Activated B cell treated with CpG ODN at 0.5 μM for 24 hours (primary cell): Measurements from ENCODE around the gene IMP3. TPM values are rescaled to one million over a fixed set of nuclear protein-coding genes. Genes with fewer than 3 reads are reported as not detected.

ENCODE experiments used
- ATAC-seq: fragments of 200-7000 bp; cut with Tn5 transposase; one replicate; pipeline ENCODE4 v1.10.0; 2021; ENCODE audit warnings: low read depth, mild to moderate bottlenecking, moderate library complexity
- CTCF ChIA-PET: fragments of 350-600 bp; sonication (Branson Sonifier 250); formaldehyde crosslinking; loops from one replicate; lab custom pipeline; 2021; ENCODE audit warnings: antibody characterized with exemption; lab: Charles Lee
- POLR2A ChIA-PET: fragments of 350-600 bp; sonication (Branson Sonifier 250); formaldehyde crosslinking; loops from one replicate; lab custom pipeline; 2021; ENCODE audit warnings: antibody characterized with exemption; lab: Charles Lee
- DNase-seq: peaks from one replicate; pipeline ENCODE4 v3.0.0; 2022
- H3K27ac Mint-ChIP-seq: one replicate; pipeline ENCODE4 v1.8.0; 2020; ENCODE audit warnings: mixed read lengths
- H3K27me3 Mint-ChIP-seq: one replicate; pipeline ENCODE4 v1.8.0; 2021; ENCODE audit warnings: mixed read lengths
- H3K36me3 Mint-ChIP-seq: one replicate; pipeline ENCODE4 v1.8.0; 2021; ENCODE audit warnings: low read depth, mixed read lengths
- H3K4me1 Mint-ChIP-seq: one replicate; pipeline ENCODE4 v1.8.0; 2021; ENCODE audit warnings: mixed read lengths
- H3K4me3 Mint-ChIP-seq: one replicate; pipeline ENCODE4 v1.8.0; 2020; ENCODE audit warnings: mild to moderate bottlenecking, mixed read lengths
- H3K9me3 Mint-ChIP-seq: one replicate; pipeline ENCODE4 v1.8.0; 2020; ENCODE audit warnings: mixed read lengths
- intact Hi-C: fragments of 100-400 bp; cut with micrococcal nuclease; formaldehyde crosslinking; loops from one replicate; pipeline ENCODE4 v1.15.1; 2024
- total RNA-seq: library from RNA; stranded (reverse); gene quantifications from 2 replicates; pipeline ENCODE4 v1.2.3, GENCODE V29; 2022
- TF ChIP-seq, protein P1 (sequence below): fragments of 200-600 bp; IDR thresholded peaks from one replicate; pipeline ENCODE4 v1.8.0; 2022; ENCODE audit warnings: antibody characterized with exemption, mild to moderate bottlenecking

The IMP3 gene
- total RNA-seq, 1 donor from 2014 or later, result 65.6 TPM

DNA sequence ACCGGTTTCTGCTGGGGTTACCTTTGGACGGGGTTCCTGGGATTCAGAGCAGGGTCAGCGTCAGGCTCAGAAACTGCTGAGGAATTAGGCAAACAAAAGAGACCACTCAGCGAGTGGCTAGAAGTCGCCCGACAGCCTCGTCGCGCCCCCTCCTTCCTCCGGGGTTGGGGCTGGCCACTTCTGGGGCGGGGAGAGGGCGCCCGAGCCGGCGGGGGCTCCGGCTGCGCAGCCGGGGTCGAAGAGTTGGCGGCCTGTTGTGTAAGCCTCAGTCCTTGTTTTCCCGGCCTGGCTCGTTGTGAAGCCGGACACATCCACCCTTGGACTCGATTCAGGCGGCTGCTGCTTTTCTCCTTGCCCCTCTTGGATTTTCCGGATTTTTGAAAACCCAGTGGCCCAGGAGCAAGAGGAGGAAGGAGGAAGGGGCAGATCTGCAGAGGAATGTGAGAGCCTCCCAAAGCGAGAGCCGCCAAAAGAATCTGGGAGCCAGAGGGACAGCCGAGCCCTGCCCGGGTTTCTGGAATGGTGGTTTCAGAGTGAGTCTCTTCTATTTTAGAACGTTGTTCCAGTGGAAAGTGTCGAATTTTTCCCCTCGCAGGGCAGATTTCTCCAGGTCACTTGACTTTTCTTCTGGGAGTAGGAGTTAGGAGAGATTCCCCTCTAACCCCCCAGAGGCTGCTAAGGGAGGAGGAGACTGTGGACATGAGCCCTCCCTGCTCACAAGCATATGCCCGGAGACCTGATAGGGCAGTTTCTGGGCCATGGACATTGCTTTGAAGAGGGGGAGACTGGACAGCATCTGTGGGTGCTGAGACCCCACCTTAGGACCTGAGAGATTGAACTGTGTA, 8.4 kb upstream of the IMP3 start:
- DNase-seq (no peak), ATAC-seq (peak; percentile 12)
- CTCF ChIA-PET, result interaction anchor here (0.5 to 2.1 kb wide), 3 partner anchors 23 to 280 kb away, joined by 3 to 9 read pairs (median 3); partner anchors contain the start of genes MAN2C1 and SNUPN
- intact Hi-C loops, result loop anchor here (10.0 kb wide), 1 partner anchor 1104 kb away; the partner anchor contains the start of gene ARID3B
- TF ChIP-seq, protein P1, sequence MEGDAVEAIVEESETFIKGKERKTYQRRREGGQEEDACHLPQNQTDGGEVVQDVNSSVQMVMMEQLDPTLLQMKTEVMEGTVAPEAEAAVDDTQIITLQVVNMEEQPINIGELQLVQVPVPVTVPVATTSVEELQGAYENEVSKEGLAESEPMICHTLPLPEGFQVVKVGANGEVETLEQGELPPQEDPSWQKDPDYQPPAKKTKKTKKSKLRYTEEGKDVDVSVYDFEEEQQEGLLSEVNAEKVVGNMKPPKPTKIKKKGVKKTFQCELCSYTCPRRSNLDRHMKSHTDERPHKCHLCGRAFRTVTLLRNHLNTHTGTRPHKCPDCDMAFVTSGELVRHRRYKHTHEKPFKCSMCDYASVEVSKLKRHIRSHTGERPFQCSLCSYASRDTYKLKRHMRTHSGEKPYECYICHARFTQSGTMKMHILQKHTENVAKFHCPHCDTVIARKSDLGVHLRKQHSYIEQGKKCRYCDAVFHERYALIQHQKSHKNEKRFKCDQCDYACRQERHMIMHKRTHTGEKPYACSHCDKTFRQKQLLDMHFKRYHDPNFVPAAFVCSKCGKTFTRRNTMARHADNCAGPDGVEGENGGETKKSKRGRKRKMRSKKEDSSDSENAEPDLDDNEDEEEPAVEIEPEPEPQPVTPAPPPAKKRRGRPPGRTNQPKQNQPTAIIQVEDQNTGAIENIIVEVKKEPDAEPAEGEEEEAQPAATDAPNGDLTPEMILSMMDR, result no peak
- Mint-ChIP-seq H3K9me3 (no peaks in the 10 kb centered on the region), H3K36me3 (no peaks in the 10 kb centered on the region), H3K4me1 (peaks cover 8% of the 10 kb centered on the region), H3K4me3 (peak overlapping the region; percentile 85), H3K27me3 (peaks cover 18% of the 10 kb centered on the region), H3K27ac (no peak overlapping the region)
- POLR2A ChIA-PET, result interaction anchor here (0.7 to 2.8 kb wide), 4 partner anchors 22 to 281 kb away, joined by 4 to 24 read pairs (median 10); partner anchors contain the start of genes MAN2C1, SIN3A and SNUPN

- peak; percentile 46 for DNase-seq
These were observed 7.5 kb upstream of the IMP3 start, which contains the start of gene SNX33 for GRCh38 chr15:75647370-75648155. SNX33 (plus strand) TSS chr15:75647912; CDS start chr15:75649103, 1,191 bp downstream.

GRCh38 chr15:75646944-75647364, 6.9 kb upstream of the IMP3 start:
- Mint-ChIP-seq H3K9me3 (no peaks in the 10 kb centered on the region), H3K36me3 (no peaks in the 10 kb centered on the region), H3K4me1 (peaks cover 12% of the 10 kb centered on the region), H3K27ac (peak overlapping the region; percentile 16), H3K4me3 (peak overlapping the region; percentile 85), H3K27me3 (peaks cover 18% of the 10 kb centered on the region)
- TF ChIP-seq, protein P1, result no peak
- DNase-seq, result no peak
- ChIA-PET POLR2A (interaction anchor here (0.7 to 2.8 kb wide), 5 partner anchors 21 to 279 kb away, joined by 3 to 24 read pairs (median 7); partner anchors contain the start of genes MAN2C1, PTPN9, SIN3A and SNUPN), CTCF (interaction anchor here (0.7 to 2.1 kb wide), 4 partner anchors 21 to 278 kb away, joined by 3 to 9 read pairs (median 3); partner anchors contain the start of genes MAN2C1 and SNUPN)
- intact Hi-C loops, result loop anchor here (10.0 kb wide), 1 partner anchor 1102 kb away; the partner anchor contains the start of gene ARID3B
- peak; percentile 34 for ATAC-seq

More at GRCh38 chr15:75647370-75648155, 7.5 kb upstream of the IMP3 start, which contains the start of gene SNX33:
- H3K4me3 Mint-ChIP-seq, result peak within 1 kb of the TSS; percentile 85
- CTCF ChIA-PET, result interaction anchor here (0.7 to 2.1 kb wide), 4 partner anchors 22 to 279 kb away, joined by 3 to 9 read pairs (median 3); partner anchors contain the start of genes MAN2C1 and SNUPN
- intact Hi-C loops, result loop anchor here (10.0 kb wide), 1 partner anchor 1103 kb away; the partner anchor contains the start of gene ARID3B
- TF ChIP-seq, protein P1, result no peak
- POLR2A ChIA-PET, result interaction anchor here (0.7 to 2.8 kb wide), 6 partner anchors 21 to 280 kb away, joined by 3 to 24 read pairs (median 9); partner anchors contain the start of genes MAN2C1, PTPN9, SIN3A and SNUPN
- peaks cover 8% of the 10 kb centered on the region for H3K4me1 Mint-ChIP-seq
- H3K27me3 Mint-ChIP-seq, result peaks cover 18% of the 10 kb centered on the region
- H3K36me3 Mint-ChIP-seq, result no peaks in the 10 kb centered on the region
- peak; percentile 70 for ATAC-seq
- no peaks in the 10 kb centered on the region for H3K9me3 Mint-ChIP-seq
- H3K27ac Mint-ChIP-seq, result peak within 1 kb of the TSS; percentile 16

- TF ChIP-seq, protein P1, result no peak
- Mint-ChIP-seq H3K36me3 (no peaks in the 10 kb centered on the region), H3K4me1 (peaks cover 12% of the 10 kb centered on the region), H3K27ac (no peak overlapping the region), H3K4me3 (peak overlapping the region; percentile 85), H3K9me3 (no peaks in the 10 kb centered on the region), H3K27me3 (peaks cover 18% of the 10 kb centered on the region)
- ChIA-PET POLR2A (interaction anchor here (0.7 to 2.8 kb wide), 3 partner anchors 20 to 191 kb away, joined by 5 to 24 read pairs (median 11); partner anchors contain the start of gene SNUPN), CTCF (interaction anchor here (2.1 kb wide), 1 partner anchor 278 kb away, joined by 9 read pairs; the partner anchor contains the start of gene MAN2C1)
- intact Hi-C loops, result loop anchor here (10.0 kb wide), 1 partner anchor 1102 kb away; the partner anchor contains the start of gene ARID3B
- no peak for ATAC-seq
- DNase-seq, result no peak
These were observed 6.3 kb upstream of the IMP3 start for GRCh38 chr15:75646112-75646943.
